ENCODE results near the gene ZNF683.
A peak's percentile ranks its signal among the peaks of the same experiment; 100 is the strongest.

The ZNF683 gene

GRCh38 chr1:26357121-26357602, 15.4 kb downstream of the ZNF683 start:
- no peak for DNase-seq

GRCh38 chr1:26356106-26356505, 16.4 kb downstream of the ZNF683 start:
- DNase-seq: no peak

GRCh38 chr1:26354972-26355371, 17.6 kb downstream of the ZNF683 start:
- DNase-seq: no peak

- no peak for DNase-seq
Observed at GRCh38 chr1:26353976-26354820, 18.4 kb downstream of the ZNF683 start, which contains the start of gene CRYBG2. Gene CRYBG2, minus strand, starts transcription at chr1:26354130. Its CDS starts 7,473 bp downstream, at chr1:26346657.

- no peak for DNase-seq
Observed at GRCh38 chr1:26353210-26353859, 19.2 kb downstream of the ZNF683 start.

GRCh38 chr1:26352338-26352679, 20.2 kb downstream of the ZNF683 start:
- no peak for DNase-seq

- no peak for DNase-seq
Observed at GRCh38 chr1:26351590-26352337, 20.8 kb downstream of the ZNF683 start.

- DNase-seq: no peak
Observed at GRCh38 chr1:26350701-26351589, 21.6 kb downstream of the ZNF683 start.

GRCh38 chr1:26350343-26350700, 22.2 kb downstream of the ZNF683 start:
- no peak for DNase-seq

GRCh38 chr1:26349877-26350244, 22.7 kb downstream of the ZNF683 start:
- no peak for DNase-seq

GRCh38 chr1:26349188-26349876, 23.2 kb downstream of the ZNF683 start:
- DNase-seq: no peak

GRCh38 chr1:26346274-26347033, 26.1 kb downstream of the ZNF683 start:
- DNase-seq: no peak

GRCh38 chr1:26345718-26346117, 26.8 kb downstream of the ZNF683 start:
- DNase-seq: no peak

GRCh38 chr1:26344147-26344920, 28.2 kb downstream of the ZNF683 start:
- DNase-seq: no peak

- DNase-seq: no peak
Observed at GRCh38 chr1:26340047-26340481, 32.5 kb downstream of the ZNF683 start.

- DNase-seq: no peak
Observed at GRCh38 chr1:26338670-26339069, 33.9 kb downstream of the ZNF683 start.

GRCh38 chr1:26337625-26338024, 34.9 kb downstream of the ZNF683 start:
- DNase-seq: no peak

GRCh38 chr1:26337206-26337535, 35.4 kb downstream of the ZNF683 start:
- DNase-seq: no peak

GRCh38 chr1:26336477-26337205, 35.9 kb downstream of the ZNF683 start:
- DNase-seq: peak; percentile 91

Data from CD4-positive, alpha-beta T cell treated with Interleukin-10 for 1 hour (primary cell).